Gastrocnemius medialis (tissue), 4 donors: ENCODE results near the gene LHX2. TPM values are rescaled to one million over a fixed set of nuclear protein-coding genes. Genes with fewer than 3 reads are reported as not detected.

ENCODE experiments used
- ATAC-seq, 2 donors: fragments of 150-250 bp; one replicate each; pipeline ENCODE4 v1.9.1; 2016
- DNase-seq, 2 donors: peaks; one replicate each; pipeline ENCODE4 v3.0.0-alpha.2; 2019
- H3K27ac ChIP-seq, 4 donors: fragments of 200-600 bp; sonication (generic); 1 replicate in 1 of 4; 2 replicates in 3 of 4; pipeline ENCODE4 v1.5.1; 2016 to 2018; ENCODE audit warnings: mild to moderate bottlenecking in 2 of 4, moderate library complexity in 1 of 4
- H3K27me3 ChIP-seq, 3 donors: fragments of 200-600 bp; sonication (generic) in 2 of 3; 1 replicate in 1 of 3; 2 replicates in 2 of 3; pipeline versions ENCODE4 v1.5.1 to v1.6.0; 2016 to 2019; ENCODE audit warnings: mild to moderate bottlenecking in 1 of 3, moderate library complexity in 1 of 3
- H3K36me3 ChIP-seq, 2 donors: fragments of 200-600 bp; sonication (generic) in 1 of 2; one replicate each; pipeline ENCODE4 v1.5.1; 2017 to 2018
- H3K4me1 ChIP-seq, 2 donors: fragments of 200-600 bp; sonication (generic) in 1 of 2; one replicate each; pipeline ENCODE4 v1.5.1; 2016 to 2017; ENCODE audit warnings: mild to moderate bottlenecking in 2 of 2
- H3K4me3 ChIP-seq, 4 donors: fragments of 200-600 bp; sonication (generic) in 3 of 4; 1 replicate in 1 of 4; 2 replicates in 3 of 4; pipeline ENCODE4 v1.5.1; 2016 to 2019; ENCODE audit warnings: mild to moderate bottlenecking in 2 of 4
- H3K9me3 ChIP-seq, 3 donors: fragments of 200-600 bp; sonication (generic) in 2 of 3; 1 replicate in 1 of 3; 2 replicates in 2 of 3; pipeline ENCODE4 v1.5.1; 2016 to 2019
- CTCF ChIP-seq, 5 experiments: fragments of 450-650 bp in 3 of 5; fragments of 200-600 bp in 2 of 5; sonication (generic) in 2 of 5; IDR thresholded peaks in 4 of 5; conservative IDR thresholded peaks in 1 of 5; 1 replicate in 4 of 5; 2 replicates in 1 of 5; pipeline ENCODE4 v1.5.1; 2016 to 2019; ENCODE audit warnings: antibody characterized with exemption in 5 of 5, mild to moderate bottlenecking in 3 of 5, moderate library complexity in 3 of 5
- POLR2A ChIP-seq, 2 donors: fragments of 450-650 bp; IDR thresholded peaks; one replicate each; pipeline ENCODE4 v1.6.1; 2017; ENCODE audit warnings: antibody characterized with exemption in 2 of 2, mild to moderate bottlenecking in 2 of 2, moderate library complexity in 2 of 2
- in situ Hi-C, 4 donors: fragments of 200-750 bp; cut with MboI; loops; one replicate each; pipeline versions ENCODE4 v1.15.0 to v1.8.0; 2017; ENCODE audit warnings: low sequenced_read_pairs in 4 of 4
- intact Hi-C: fragments of 100-400 bp; cut with DNase I; formaldehyde crosslinking; loops from one replicate; pipeline ENCODE4 v1.15.1; 2023; ENCODE audit warnings: low total_unique reads
- total RNA-seq, 4 donors: library from RNA; depleted of rRNA; stranded (reverse); fragments of >200 nt; gene quantifications; one replicate each; pipeline versions ENCODE4 v1.1.0 to v1.2.3, GENCODE V29; 2016

Gene LHX2
- total RNA-seq, 4 donors from 2014 or later, result not detected

- Histone ChIP-seq H3K4me3 (no peak overlapping the region), H3K27me3 (peaks cover 47 to 56% (median 55%) of the 10 kb centered on the region in 3 donors), H3K4me1 (peaks cover 0 to 13% of the 10 kb centered on the region in 2 donors), H3K27ac (no peak overlapping the region), H3K9me3 (no peaks in the 10 kb centered on the region), H3K36me3 (no peaks in the 10 kb centered on the region)
- DNase-seq (no peak), ATAC-seq (no peak)
- TF ChIP-seq POLR2A (IDR thresholded peaks at IDR 0.05), result no peak
- TF ChIP-seq CTCF (IDR thresholded peaks at IDR 0.05 in 4 of 5, conservative IDR thresholded peaks at IDR 0.05 in 1 of 5), result no peak
- intact Hi-C loops, result no loop called here
- in situ Hi-C loops, result no loop called here
Measured at GRCh38 chr9:124022201-124023121, 10.9 kb downstream of the LHX2 start.

- peaks cover 32 to 41% (median 38%) of the 10 kb centered on the region in 3 donors for H3K27me3 ChIP-seq
- in situ Hi-C loops, result no loop called here
- TF ChIP-seq POLR2A (IDR thresholded peaks at IDR 0.05) (no peak), CTCF (IDR thresholded peaks at IDR 0.05 in 4 of 5, conservative IDR thresholded peaks at IDR 0.05 in 1 of 5) (no peak)
Measured at GRCh38 chr9:124024107-124024506, 12.5 kb downstream of the LHX2 start.

GRCh38 chr9:124029617-124030016, 18.0 kb downstream of the LHX2 start:
- TF ChIP-seq CTCF (IDR thresholded peaks at IDR 0.05 in 4 of 5, conservative IDR thresholded peaks at IDR 0.05 in 1 of 5) (no peak), POLR2A (IDR thresholded peaks at IDR 0.05) (no peak)
- DNase-seq (no peak), ATAC-seq (no peak)
- Histone ChIP-seq H3K4me3 (no peak overlapping the region), H3K36me3 (no peaks in the 10 kb centered on the region), H3K27me3 (peaks cover 0 to 19% (median 6%) of the 10 kb centered on the region in 3 donors), H3K9me3 (no peaks in the 10 kb centered on the region), H3K27ac (no peak overlapping the region), H3K4me1 (no peaks in the 10 kb centered on the region)
- intact Hi-C loops (no loop called here), in situ Hi-C loops (loop anchor here in 2 of 4 donors (10.0 to 25.0 kb wide), 3 partner anchors 292 to 495 kb away; no protein-coding TSS in a partner anchor)

More at GRCh38 chr9:124024107-124024506, 12.5 kb downstream of the LHX2 start:
- H3K36me3 ChIP-seq, result no peaks in the 10 kb centered on the region
- ATAC-seq (no peak), DNase-seq (no peak)
- intact Hi-C loops, result no loop called here
- H3K9me3 ChIP-seq, result no peaks in the 10 kb centered on the region
- no peaks in the 10 kb centered on the region for H3K4me1 ChIP-seq
- H3K4me3 ChIP-seq, result no peak overlapping the region
- H3K27ac ChIP-seq, result no peak overlapping the region

- Histone ChIP-seq H3K4me1 (no peaks in the 10 kb centered on the region), H3K36me3 (no peaks in the 10 kb centered on the region), H3K27ac (no peak overlapping the region), H3K4me3 (no peak overlapping the region), H3K27me3 (peaks cover 0 to 19% (median 6%) of the 10 kb centered on the region in 3 donors), H3K9me3 (no peaks in the 10 kb centered on the region)
- TF ChIP-seq POLR2A (IDR thresholded peaks at IDR 0.05) (no peak), CTCF (IDR thresholded peaks at IDR 0.05 in 4 of 5, conservative IDR thresholded peaks at IDR 0.05 in 1 of 5) (no peak)
- in situ Hi-C loops, result loop anchor here in 2 of 4 donors (10.0 to 25.0 kb wide), 3 partner anchors 294 to 496 kb away; no protein-coding TSS in a partner anchor
- no peak for DNase-seq
- no peak for ATAC-seq
- intact Hi-C loops, result no loop called here
Measured at GRCh38 chr9:124030969-124031451, 19.4 kb downstream of the LHX2 start.
